ENCODE data around the gene PXT1. TPM values are rescaled to one million over a fixed set of nuclear protein-coding genes. Genes with fewer than 3 reads are reported as not detected.
"Not testable (repeated sequence)": the region's sequence is repeated elsewhere in the genome, so short reads cannot be mapped to it uniquely, and the experiment has no call there.

PXT1 gene
- total and polyA plus RNA-seq, 2 donors (not counting 1 experiment from before 2014, with no cell fraction given): under 0.01 to 0.03 TPM

- DNase-seq (ENCODE audit: low read depth in 2 of 2): no peak
- Histone ChIP-seq H3K9ac (ENCODE audit: insufficient read depth, low read length) (no peak overlapping the region), H3K4me2 (ENCODE audit: extremely low read depth, insufficient read depth, low read length) (no peak overlapping the region), H3K9me3 (ENCODE audit: control insufficient read depth, insufficient read depth, low read depth, low read length) (no peaks in the 10 kb centered on the region), H3K79me2 (ENCODE audit: control insufficient read depth, insufficient read depth, low read length) (no peaks in the 10 kb centered on the region), H4K20me1 (ENCODE audit: control insufficient read depth, extremely low read depth, insufficient read depth, low read length) (no peaks in the 10 kb centered on the region), H3K27ac (ENCODE audit: insufficient read depth, low read length) (no peak overlapping the region), H3K36me3 (ENCODE audit: control insufficient read depth, insufficient read depth, low read length) (no peaks in the 10 kb centered on the region), H3K27me3 (ENCODE audit: control insufficient read depth, insufficient read depth, low read length) (peaks cover 2% of the 10 kb centered on the region), H3K4me3 (replicated peaks in 1 of 4; ENCODE audit: control extremely low read depth in 1 of 4, insufficient read depth in 1 of 4, low read depth in 3 of 4, low read length in 4 of 4) (no peak overlapping the region), H2AFZ (ENCODE audit: low read length) (no peak overlapping the region), H3K4me1 (ENCODE audit: control insufficient read depth, extremely low read depth, insufficient read depth, low read length) (no peaks in the 10 kb centered on the region)
- TF ChIP-seq EZH2 (IDR thresholded peaks at IDR 0.05; ENCODE audit: low read length, missing control alignments) (no peak), CTCF (conservative IDR thresholded peaks at IDR 0.05 in 1 of 2, IDR thresholded peaks at IDR 0.05 in 1 of 2; ENCODE audit: low read depth in 1 of 2, low read length in 2 of 2) (no peak)
These were observed 28.9 kb downstream of the PXT1 start for GRCh38 chr6:36413489-36414480.

GRCh38 chr6:36409718-36410117 is 32.9 kb downstream of the PXT1 start:
- not testable (repeated sequence) for H3K9ac ChIP-seq (ENCODE audit: insufficient read depth, low read length); H3K9me3 ChIP-seq (ENCODE audit: control insufficient read depth, insufficient read depth, low read depth, low read length); H3K4me1 ChIP-seq (ENCODE audit: control insufficient read depth, extremely low read depth, insufficient read depth, low read length); H4K20me1 ChIP-seq (ENCODE audit: control insufficient read depth, extremely low read depth, insufficient read depth, low read length); H3K4me2 ChIP-seq (ENCODE audit: extremely low read depth, insufficient read depth, low read length); H3K27me3 ChIP-seq (ENCODE audit: control insufficient read depth, insufficient read depth, low read length); DNase-seq (ENCODE audit: low read depth in 2 of 2); H2AFZ ChIP-seq (ENCODE audit: low read length); H3K27ac ChIP-seq (ENCODE audit: insufficient read depth, low read length); H3K79me2 ChIP-seq (ENCODE audit: control insufficient read depth, insufficient read depth, low read length); H3K4me3 ChIP-seq (replicated peaks in 1 of 4; ENCODE audit: control extremely low read depth in 1 of 4, insufficient read depth in 1 of 4, low read depth in 3 of 4, low read length in 4 of 4); H3K36me3 ChIP-seq (ENCODE audit: control insufficient read depth, insufficient read depth, low read length)

GRCh38 chr6:36404164-36404563 is 38.5 kb downstream of the PXT1 start:
- Histone ChIP-seq H3K9ac (ENCODE audit: insufficient read depth, low read length) (no peak overlapping the region), H3K79me2 (ENCODE audit: control insufficient read depth, insufficient read depth, low read length) (no peaks in the 10 kb centered on the region), H3K27ac (ENCODE audit: insufficient read depth, low read length) (no peak overlapping the region), H3K9me3 (ENCODE audit: control insufficient read depth, insufficient read depth, low read depth, low read length) (no peaks in the 10 kb centered on the region), H3K4me3 (replicated peaks in 1 of 4; ENCODE audit: control extremely low read depth in 1 of 4, insufficient read depth in 1 of 4, low read depth in 3 of 4, low read length in 4 of 4) (no peak overlapping the region), H4K20me1 (ENCODE audit: control insufficient read depth, extremely low read depth, insufficient read depth, low read length) (no peaks in the 10 kb centered on the region), H3K4me2 (ENCODE audit: extremely low read depth, insufficient read depth, low read length) (no peak overlapping the region), H3K4me1 (ENCODE audit: control insufficient read depth, extremely low read depth, insufficient read depth, low read length) (no peaks in the 10 kb centered on the region), H2AFZ (ENCODE audit: low read length) (no peak overlapping the region), H3K27me3 (ENCODE audit: control insufficient read depth, insufficient read depth, low read length) (no peaks in the 10 kb centered on the region), H3K36me3 (ENCODE audit: control insufficient read depth, insufficient read depth, low read length) (no peaks in the 10 kb centered on the region)
- no peak for TF ChIP-seq CTCF (conservative IDR thresholded peaks at IDR 0.05 in 1 of 2, IDR thresholded peaks at IDR 0.05 in 1 of 2; ENCODE audit: low read depth in 1 of 2, low read length in 2 of 2)
- TF ChIP-seq EZH2 (IDR thresholded peaks at IDR 0.05; ENCODE audit: low read length, missing control alignments): no peak
- no peak for DNase-seq (ENCODE audit: low read depth in 2 of 2)

Data from fibroblast of lung (primary cell).